HEK293T (cell line): ENCODE results near the gene IPO11.

ENCODE experiments used
- BHLHE40 ChIP-seq: fragments of 450-650 bp; IDR thresholded peaks from 2 replicates; pipeline ENCODE4 v1.6.1; 2016; ENCODE audit warnings: mild to moderate bottlenecking, moderate library complexity, borderline replicate concordance
- FOXK2 ChIP-seq: fragments of 450-650 bp; IDR thresholded peaks from 2 replicates; pipeline ENCODE4 v1.6.1; 2016; ENCODE audit warnings: mild to moderate bottlenecking
- FOXM1 ChIP-seq: fragments of 450-650 bp; IDR thresholded peaks from 2 replicates; pipeline ENCODE4 v1.6.1; 2017; ENCODE audit warnings: mild to moderate bottlenecking, borderline replicate concordance
- HDGF ChIP-seq: fragments of 450-650 bp; IDR thresholded peaks from 2 replicates; pipeline ENCODE4 v1.6.1; 2017; ENCODE audit warnings: antibody characterized with exemption, borderline replicate concordance
- L3MBTL2 ChIP-seq: fragments of 450-650 bp; conservative IDR thresholded peaks from 2 replicates; pipeline ENCODE4 v1.6.1; 2016; ENCODE audit warnings: mild to moderate bottlenecking
- PKNOX1 ChIP-seq: fragments of 450-650 bp; IDR thresholded peaks from 2 replicates; pipeline ENCODE4 v1.6.1; 2016
- SP1 ChIP-seq: fragments of 450-650 bp; IDR thresholded peaks from 2 replicates; pipeline ENCODE4 v1.6.1; 2017
- SUZ12 ChIP-seq: fragments of 450-650 bp; IDR thresholded peaks from 2 replicates; pipeline ENCODE4 v1.6.1; 2016; ENCODE audit warnings: mild to moderate bottlenecking
- TARDBP ChIP-seq: fragments of 450-650 bp; IDR thresholded peaks from 2 replicates; pipeline ENCODE4 v1.6.1; 2016
- ZNF384 ChIP-seq: fragments of 450-650 bp; IDR thresholded peaks from 2 replicates; pipeline ENCODE4 v1.6.1; 2016

- TF ChIP-seq SP1: no peak
- TF ChIP-seq FOXM1: no peak
- no peak for TF ChIP-seq ZNF384
- TF ChIP-seq PKNOX1: no peak
- TF ChIP-seq TARDBP: no peak
- TF ChIP-seq L3MBTL2: no peak
- TF ChIP-seq FOXK2: no peak
- TF ChIP-seq BHLHE40: no peak
- no peak for TF ChIP-seq HDGF
- TF ChIP-seq SUZ12: no peak
These were observed 8.9 kb downstream of the IPO11 start for GRCh38 chr5:62421414-62421813.
